ENCODE data around the gene PJA2.

DNA sequence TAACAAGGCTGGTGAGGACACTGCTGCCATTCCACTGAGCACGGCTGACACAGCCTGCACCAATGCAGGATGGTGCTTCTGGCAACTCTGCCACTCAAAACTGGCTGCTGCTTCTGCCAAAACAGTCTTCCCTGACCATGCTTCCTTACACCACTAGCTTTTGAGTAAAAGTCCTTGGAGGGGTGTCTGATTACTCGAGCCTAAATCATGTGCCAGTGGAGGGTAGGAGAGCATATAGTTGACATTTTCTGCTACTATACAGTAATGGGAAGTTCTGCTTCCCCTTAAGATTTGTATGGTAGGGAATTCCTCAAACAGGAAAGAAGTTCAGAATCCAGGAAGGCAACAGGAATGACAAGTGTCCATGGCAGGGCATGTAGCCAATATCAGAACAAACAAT is 12.2 kb upstream of the PJA2 start:
- TF ChIP-seq POLR2A (IDR thresholded peaks at IDR 0.05) = no peak
- TF ChIP-seq, protein P1, sequence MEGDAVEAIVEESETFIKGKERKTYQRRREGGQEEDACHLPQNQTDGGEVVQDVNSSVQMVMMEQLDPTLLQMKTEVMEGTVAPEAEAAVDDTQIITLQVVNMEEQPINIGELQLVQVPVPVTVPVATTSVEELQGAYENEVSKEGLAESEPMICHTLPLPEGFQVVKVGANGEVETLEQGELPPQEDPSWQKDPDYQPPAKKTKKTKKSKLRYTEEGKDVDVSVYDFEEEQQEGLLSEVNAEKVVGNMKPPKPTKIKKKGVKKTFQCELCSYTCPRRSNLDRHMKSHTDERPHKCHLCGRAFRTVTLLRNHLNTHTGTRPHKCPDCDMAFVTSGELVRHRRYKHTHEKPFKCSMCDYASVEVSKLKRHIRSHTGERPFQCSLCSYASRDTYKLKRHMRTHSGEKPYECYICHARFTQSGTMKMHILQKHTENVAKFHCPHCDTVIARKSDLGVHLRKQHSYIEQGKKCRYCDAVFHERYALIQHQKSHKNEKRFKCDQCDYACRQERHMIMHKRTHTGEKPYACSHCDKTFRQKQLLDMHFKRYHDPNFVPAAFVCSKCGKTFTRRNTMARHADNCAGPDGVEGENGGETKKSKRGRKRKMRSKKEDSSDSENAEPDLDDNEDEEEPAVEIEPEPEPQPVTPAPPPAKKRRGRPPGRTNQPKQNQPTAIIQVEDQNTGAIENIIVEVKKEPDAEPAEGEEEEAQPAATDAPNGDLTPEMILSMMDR (IDR thresholded peaks at IDR 0.05) = no peak
